Kidney epithelial cell (primary cell): ENCODE data around the gene PREX1. TPM values are rescaled to one million over a fixed set of nuclear protein-coding genes. Genes with fewer than 3 reads are reported as not detected.

Experiments used
- DNase-seq: peaks from one replicate; pipeline ENCODE4 v3.0.0-alpha.2; 2010; ENCODE audit warnings: low read depth
- H3K27me3 ChIP-seq: 2 replicates; pipeline ENCODE4 v1.6.0; 2011; ENCODE audit warnings: low read length; ENCODE audit not compliant: control insufficient read depth, insufficient read depth
- H3K36me3 ChIP-seq: 2 replicates; pipeline ENCODE4 v1.5.1; 2011; ENCODE audit warnings: low read length; ENCODE audit not compliant: control insufficient read depth, insufficient read depth
- H3K4me3 ChIP-seq: 2 replicates; pipeline ENCODE4 v1.5.1; 2011; ENCODE audit warnings: low read depth, mild to moderate bottlenecking, control low read depth, low read length
- total RNA-seq: library from RNA; depleted of rRNA; stranded (reverse); fragments of >200 nt; gene quantifications from 2 replicates; pipeline ENCODE4 v1.2.3, GENCODE V29; 2015
- TF ChIP-seq, protein P1 (sequence below): IDR thresholded peaks from 2 replicates; pipeline ENCODE4 v1.5.1; 2011; ENCODE audit warnings: mild to moderate bottlenecking, moderate library complexity, low read length, control low read depth, inconsistent platforms; ENCODE audit not compliant: insufficient read depth, poor library complexity, severe bottlenecking

PREX1 gene
- total RNA-seq, 1 donor from 2014 or later = 3.5 TPM

DNA sequence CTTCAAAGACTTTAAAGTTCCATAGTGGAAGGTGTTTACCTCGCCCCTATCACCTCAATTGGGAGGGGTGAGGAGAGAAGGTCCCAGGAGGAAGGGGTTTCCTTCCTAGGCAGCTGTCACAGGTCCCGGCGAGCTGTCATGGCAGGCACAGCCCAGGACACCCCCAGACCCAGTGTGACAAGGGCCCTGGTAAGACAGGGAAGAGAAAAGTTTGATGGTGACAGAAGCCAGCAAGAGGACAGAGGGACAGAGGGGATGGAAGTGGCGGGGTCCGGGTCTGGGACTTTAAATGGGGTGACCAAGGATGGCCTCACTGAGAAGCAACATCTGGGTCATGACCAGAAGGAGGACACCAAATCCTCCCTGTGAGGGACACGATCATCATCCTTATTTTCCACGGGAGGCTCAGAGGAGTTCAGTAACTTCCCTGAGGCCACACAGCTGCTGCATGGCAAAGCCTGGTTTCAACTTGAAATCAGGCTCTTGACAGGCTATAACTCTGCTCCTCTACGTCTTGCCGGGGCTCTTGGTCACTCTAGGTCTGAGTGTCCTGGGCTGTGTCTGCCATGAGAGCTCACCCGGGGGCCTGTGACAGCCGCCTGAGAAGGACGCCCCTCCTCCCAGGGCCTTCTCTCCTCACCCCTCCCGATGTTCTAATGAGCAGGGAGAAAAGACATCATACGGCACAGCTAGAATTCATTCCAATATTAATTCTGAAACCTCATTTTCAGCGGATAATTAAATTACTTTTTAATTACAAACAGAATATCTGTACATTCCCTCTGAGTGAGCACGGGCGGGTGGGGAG, 222.2 kb downstream of the PREX1 start:
- no peaks in the 10 kb centered on the region for H3K36me3 ChIP-seq
- peaks cover 22% of the 10 kb centered on the region for H3K27me3 ChIP-seq
- no peak overlapping the region for H3K4me3 ChIP-seq
- no peak for DNase-seq
- TF ChIP-seq, protein P1, sequence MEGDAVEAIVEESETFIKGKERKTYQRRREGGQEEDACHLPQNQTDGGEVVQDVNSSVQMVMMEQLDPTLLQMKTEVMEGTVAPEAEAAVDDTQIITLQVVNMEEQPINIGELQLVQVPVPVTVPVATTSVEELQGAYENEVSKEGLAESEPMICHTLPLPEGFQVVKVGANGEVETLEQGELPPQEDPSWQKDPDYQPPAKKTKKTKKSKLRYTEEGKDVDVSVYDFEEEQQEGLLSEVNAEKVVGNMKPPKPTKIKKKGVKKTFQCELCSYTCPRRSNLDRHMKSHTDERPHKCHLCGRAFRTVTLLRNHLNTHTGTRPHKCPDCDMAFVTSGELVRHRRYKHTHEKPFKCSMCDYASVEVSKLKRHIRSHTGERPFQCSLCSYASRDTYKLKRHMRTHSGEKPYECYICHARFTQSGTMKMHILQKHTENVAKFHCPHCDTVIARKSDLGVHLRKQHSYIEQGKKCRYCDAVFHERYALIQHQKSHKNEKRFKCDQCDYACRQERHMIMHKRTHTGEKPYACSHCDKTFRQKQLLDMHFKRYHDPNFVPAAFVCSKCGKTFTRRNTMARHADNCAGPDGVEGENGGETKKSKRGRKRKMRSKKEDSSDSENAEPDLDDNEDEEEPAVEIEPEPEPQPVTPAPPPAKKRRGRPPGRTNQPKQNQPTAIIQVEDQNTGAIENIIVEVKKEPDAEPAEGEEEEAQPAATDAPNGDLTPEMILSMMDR = no peak

DNA sequence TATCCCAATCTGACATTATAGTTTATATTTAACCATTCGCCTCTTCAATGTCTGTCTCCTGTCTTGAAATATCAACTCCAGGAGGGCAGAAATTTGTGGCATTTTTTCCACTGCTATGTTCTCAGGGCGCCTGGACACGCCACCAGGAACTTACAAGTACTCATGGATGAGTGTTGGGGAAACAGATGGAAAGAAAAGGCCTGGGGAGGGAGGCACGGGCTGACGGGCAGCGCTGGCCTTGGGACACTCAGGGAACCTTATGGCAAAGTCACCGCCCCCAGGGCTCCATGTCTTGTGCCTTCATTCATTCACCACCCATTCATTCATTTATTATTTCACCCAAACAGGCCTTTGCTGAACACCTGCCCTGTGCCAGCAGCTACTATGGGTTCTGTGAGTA, 222.9 kb downstream of the PREX1 start:
- DNase-seq = no peak
- H3K4me3 ChIP-seq = no peak overlapping the region
- H3K36me3 ChIP-seq = no peaks in the 10 kb centered on the region
- H3K27me3 ChIP-seq = peaks cover 22% of the 10 kb centered on the region
- TF ChIP-seq, protein P1 = no peak

GRCh38 chr20:48604426-48604825, 223.4 kb downstream of the PREX1 start:
- Histone ChIP-seq H3K27me3 (peaks cover 22% of the 10 kb centered on the region), H3K36me3 (no peaks in the 10 kb centered on the region), H3K4me3 (no peak overlapping the region)
- TF ChIP-seq, protein P1 = no peak
- no peak for DNase-seq

DNA sequence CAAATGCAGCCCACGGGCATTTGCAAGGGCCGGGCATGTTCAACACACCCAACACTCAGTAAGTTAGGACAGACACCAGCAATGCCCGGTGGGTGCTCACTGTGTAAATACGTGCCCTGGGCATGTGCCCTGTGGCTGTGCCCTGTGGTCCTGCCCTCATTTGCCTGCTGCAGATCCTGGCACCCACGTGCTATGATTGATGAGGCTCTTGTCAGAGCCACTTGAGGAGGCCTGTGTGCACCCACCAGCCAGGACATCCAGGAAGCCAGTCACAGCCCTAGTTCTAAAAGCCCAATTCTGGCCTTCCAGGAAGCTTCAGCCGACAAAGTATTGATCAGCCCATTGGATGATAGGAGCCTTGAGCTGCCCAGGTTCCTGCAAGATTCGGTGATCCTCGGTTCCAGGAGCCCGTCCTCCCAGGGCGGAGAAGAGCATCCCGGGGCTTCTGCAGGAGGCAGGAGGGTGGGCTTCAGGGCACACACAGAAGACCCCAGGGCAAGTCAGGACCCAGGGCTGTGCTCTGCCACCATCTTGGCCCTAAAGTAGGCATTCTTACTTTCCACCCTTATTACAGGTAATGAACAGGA, 223.9 kb downstream of the PREX1 start:
- DNase-seq = no peak
- TF ChIP-seq, protein P1 = no peak
- Histone ChIP-seq H3K36me3 (no peaks in the 10 kb centered on the region), H3K27me3 (peaks cover 22% of the 10 kb centered on the region), H3K4me3 (no peak overlapping the region)

GRCh38 chr20:48603116-48603818, 224.5 kb downstream of the PREX1 start:
- DNase-seq = no peak
- Histone ChIP-seq H3K36me3 (no peaks in the 10 kb centered on the region), H3K27me3 (peaks cover 22% of the 10 kb centered on the region), H3K4me3 (no peak overlapping the region)
- TF ChIP-seq, protein P1 = no peak
